ENCODE measurements around the gene RAPGEF2. TPM values are rescaled to one million over a fixed set of nuclear protein-coding genes. Genes with fewer than 3 reads are reported as not detected.

RAPGEF2 gene
- total and polyA plus RNA-seq, 9 of the 15 experiments (the other 6 are each of a cell fraction or from before 2014, with no cell fraction given): 3.1 to 32.6 (median 23.1) TPM

GRCh38 chr4:159105761-159106243, 2.9 kb downstream of the RAPGEF2 start (continued):
- peak; percentile 81 for TF ChIP-seq ZBTB40 (IDR thresholded peaks at IDR 0.05)
- peak; percentile 57; the same call in 1 of the 2 replicates for TF ChIP-seq ZBTB40 (CRISPR knock-in tag; IDR thresholded peaks at IDR 0.05)
- peak; percentile 99 for TF ChIP-seq HMBOX1 (IDR thresholded peaks at IDR 0.05)
- no peak for TF ChIP-seq NR0B1 (IDR thresholded peaks at IDR 0.05; ENCODE audit: partially characterized antibody)
- 0 out of 2 replicates have a peak, but pooled peaks have one; percentile 20 for TF ChIP-seq SMARCA4 (IDR thresholded peaks at IDR 0.05)
- no peak for TF ChIP-seq ZNF583 (CRISPR knock-in tag; IDR thresholded peaks at IDR 0.05)
- peak; percentile 25; the same call in 1 of the 2 replicates for TF ChIP-seq JUND (IDR thresholded peaks at IDR 0.05; ENCODE audit: borderline replicate concordance, low read depth, low read length)
- TF ChIP-seq JUND (tag; IDR thresholded peaks at IDR 0.05; ENCODE audit: borderline replicate concordance, low read depth, low read length): no peak
- TF ChIP-seq DLX4 (CRISPR knock-in tag; IDR thresholded peaks at IDR 0.05): no peak
- TF ChIP-seq ARID1B (IDR thresholded peaks at IDR 0.05): 0 out of 2 replicates have a peak, but pooled peaks have one; percentile 33
- TF ChIP-seq KDM5B (IDR thresholded peaks at IDR 0.05; ENCODE audit: insufficient replicate concordance, low read depth, low read length): peak; percentile 22
- TF ChIP-seq SOX6 (IDR thresholded peaks at IDR 0.05): peak; percentile 49; the same call in 1 of the 2 replicates
- no peak for TF ChIP-seq CGGBP1 (CRISPR knock-in tag; IDR thresholded peaks at IDR 0.05)
